HepG2 (cell line): ENCODE data around the gene NTF3. TPM values are rescaled to one million over a fixed set of nuclear protein-coding genes. Genes with fewer than 3 reads are reported as not detected.

Experiments used
- AHR ChIP-seq: IDR thresholded peaks from 2 replicates; pipeline ENCODE4 v1.6.1; 2018; ENCODE audit warnings: missing genetic modification reagents, missing compliant biosample characterization
- ARID2 ChIP-seq: sonication (generic); formaldehyde crosslinking; IDR thresholded peaks from 2 replicates; pipeline ENCODE4 v1.8.1; 2022; ENCODE audit warnings: mild to moderate bottlenecking, missing genetic modification reagents, borderline replicate concordance
- CC2D1A ChIP-seq: sonication (generic); formaldehyde crosslinking; IDR thresholded peaks from 2 replicates; pipeline ENCODE4 v1.8.1; 2023; ENCODE audit warnings: mild to moderate bottlenecking, missing genetic modification reagents
- CREM ChIP-seq, 2 experiments: sonication (generic) in 1 of 2; formaldehyde crosslinking in 1 of 2; IDR thresholded peaks; 2 replicates each; pipeline versions ENCODE4 v1.4.0 to v1.6.1; 2016 to 2020; ENCODE audit warnings: antibody characterized with exemption in 1 of 2, mild to moderate bottlenecking in 1 of 2, missing genetic modification reagents in 1 of 2
- FOXO4 ChIP-seq: sonication (generic); formaldehyde crosslinking; conservative IDR thresholded peaks from 2 replicates; pipeline ENCODE4 v1.8.1; 2023; ENCODE audit warnings: missing genetic modification reagents
- IRF9 ChIP-seq: sonication (generic); formaldehyde crosslinking; IDR thresholded peaks from 2 replicates; pipeline ENCODE4 v1.8.0; 2022; ENCODE audit warnings: missing genetic modification reagents, mild to moderate bottlenecking, borderline replicate concordance
- ZNF687 ChIP-seq: sonication (generic); formaldehyde crosslinking; IDR thresholded peaks from 2 replicates; pipeline ENCODE4 v1.5.1; 2020; ENCODE audit warnings: mild to moderate bottlenecking, missing genetic modification reagents, moderate library complexity
- ZNF768 ChIP-seq: sonication (generic); formaldehyde crosslinking; IDR thresholded peaks from 2 replicates; pipeline ENCODE4 v1.4.0; 2020; ENCODE audit warnings: missing genetic modification reagents
- polyA plus RNA-seq, 8 experiments: library from polyadenylated mRNA; depleted of rRNA in 3 of 8; stranded (reverse) in 7 of 8; unstranded in 1 of 8; fragments of >200 nt; fragmentation: Illumina TruSeq in 4 of 8; extraction: Trizol in 4 of 8; gene quantifications; 2 replicates each; pipeline versions ENCODE4 v1.2.1 to v1.2.3, GENCODE V29; 2011 to 2016; ENCODE audit warnings: low read depth in 4 of 8, missing spikeins in 1 of 8, mixed read lengths in 1 of 8; ENCODE audit not compliant: insufficient read depth in 1 of 8
- total RNA-seq, 5 experiments: library from RNA; depleted of rRNA; stranded (reverse); fragments of >200 nt; fragmentation: Illumina TruSeq; extraction: Trizol; gene quantifications; 2 replicates each; pipeline ENCODE4 v1.2.3, GENCODE V29; 2016; ENCODE audit warnings: low read depth in 1 of 5

Gene NTF3
- total and polyA plus RNA-seq, 2 of the 13 experiments (the other 11 are each of a cell fraction or from before 2014, with no cell fraction given) = not detected

- TF ChIP-seq IRF9 (CRISPR knock-in tag) (no peak), AHR (CRISPR knock-in tag) (no peak), FOXO4 (CRISPR knock-in tag) (no peak), ZNF768 (CRISPR knock-in tag) (no peak), CC2D1A (no peak), ARID2 (CRISPR knock-in tag) (no peak), CREM (IDR thresholded peaks at IDR 0.05) (no peak), CREM (CRISPR knock-in tag; IDR thresholded peaks at IDR 0.05) (no peak), ZNF687 (CRISPR knock-in tag) (no peak)
Observed at GRCh38 chr12:5403411-5403810, 28.5 kb upstream of the NTF3 start (continued).
